GM19043 (cell line): ENCODE data around the gene CXCL14.

ENCODE experiments used
- ATAC-seq: cut with Tn5 transposase; IDR thresholded peaks from one replicate; pipeline ENCODE4 v1.9.1; 2021; ENCODE audit warnings: low read depth; ENCODE audit not compliant: unreplicated experiment

CXCL14 gene, protein sequence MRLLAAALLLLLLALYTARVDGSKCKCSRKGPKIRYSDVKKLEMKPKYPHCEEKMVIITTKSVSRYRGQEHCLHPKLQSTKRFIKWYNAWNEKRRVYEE

DNA sequence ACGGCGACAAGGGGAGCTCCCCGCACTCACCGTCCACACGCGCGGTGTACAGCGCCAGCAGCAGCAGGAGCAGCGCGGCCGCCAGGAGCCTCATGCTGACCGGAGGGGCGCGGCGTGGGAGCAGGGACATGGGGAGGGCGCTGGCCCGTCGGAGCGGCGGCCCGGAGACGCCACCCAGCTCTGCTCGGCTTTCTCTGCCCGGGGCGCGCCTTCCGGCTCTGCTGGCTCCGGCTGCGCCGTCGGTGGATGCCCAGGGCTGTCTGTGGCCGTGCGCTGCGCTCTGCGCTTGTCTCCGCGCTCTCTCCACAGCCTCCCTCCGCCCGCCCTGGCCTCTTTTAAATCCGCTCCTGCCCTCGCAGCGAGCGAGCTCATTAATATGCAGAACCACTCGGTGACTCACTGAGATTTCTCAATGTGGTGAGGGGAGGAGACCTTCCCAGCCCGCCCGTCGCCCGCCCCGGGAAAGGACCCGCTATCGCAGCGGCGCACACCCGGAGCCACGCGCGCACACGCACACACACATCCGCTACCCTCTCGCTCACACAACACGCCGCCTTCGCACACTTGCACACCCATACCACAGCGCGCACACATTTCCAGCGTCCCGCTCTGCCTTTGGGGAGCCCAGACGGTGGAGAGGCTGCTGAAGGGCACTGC, at the start of gene CXCL14:
Gene CXCL14 (minus strand): TSS at position 307 of the 657 bp plus-strand sequence. CDS start 213 bp downstream, at position 94.
- no peak for ATAC-seq

DNA sequence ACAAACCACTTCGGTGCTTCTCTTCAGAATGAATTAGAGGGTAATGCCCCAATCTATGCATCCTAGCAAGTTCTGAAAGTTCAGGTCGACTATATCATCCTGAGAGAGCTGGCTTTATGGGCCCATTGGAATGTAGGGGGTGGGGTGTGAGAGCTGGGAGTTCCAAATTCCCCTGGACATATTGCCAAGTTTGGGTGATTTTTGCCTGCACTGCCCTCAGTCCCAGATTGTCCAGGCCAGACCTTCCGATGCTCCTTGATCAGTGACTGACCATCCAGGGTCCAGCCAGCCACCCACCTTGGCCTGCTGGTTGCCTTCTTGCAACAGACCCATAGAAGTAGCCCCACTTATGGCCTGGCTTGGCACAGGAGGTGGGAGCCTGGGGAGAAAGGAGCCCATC, 47.8 kb upstream of the CXCL14 start:
- no peak for ATAC-seq

DNA sequence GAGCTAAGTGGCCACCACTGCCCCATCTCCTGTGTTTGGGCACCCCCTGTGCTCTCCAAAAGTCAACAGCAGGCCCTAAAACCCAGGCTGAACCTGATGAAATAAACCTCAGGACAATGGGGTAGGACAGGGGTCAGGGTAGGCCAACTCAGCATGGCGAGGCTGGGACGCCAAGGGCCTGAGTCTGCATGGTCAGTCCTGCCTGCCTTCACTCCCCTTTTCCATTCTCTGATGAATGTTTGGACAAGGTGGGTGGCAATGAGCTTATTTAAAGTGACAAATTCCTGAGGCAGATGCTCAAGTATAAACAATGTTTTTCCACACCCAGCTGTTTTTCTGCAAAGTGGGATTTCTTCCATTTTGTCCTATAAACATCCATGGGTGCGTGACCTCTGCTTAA, 47.2 kb upstream of the CXCL14 start:
- ATAC-seq: no peak

DNA sequence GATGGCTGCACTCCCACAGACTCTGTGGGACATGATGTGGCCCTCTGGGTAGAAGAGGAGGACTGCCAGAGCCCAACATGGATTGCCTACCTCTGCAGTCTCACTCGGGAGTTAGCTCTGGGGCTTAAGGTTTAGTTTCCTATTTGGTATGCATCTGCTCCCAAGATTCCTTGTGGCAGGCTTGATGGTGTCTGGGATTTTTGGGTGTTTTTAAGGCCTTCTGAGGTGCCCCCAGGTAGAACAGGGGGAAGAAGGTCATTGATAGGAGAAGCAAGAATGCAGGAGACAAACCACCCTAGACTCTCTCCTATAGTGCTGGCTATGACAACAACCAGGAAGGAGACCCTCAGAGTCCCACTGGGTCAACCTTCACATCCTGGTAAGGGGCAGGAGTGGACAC, 46.7 kb upstream of the CXCL14 start:
- ATAC-seq: no peak

DNA sequence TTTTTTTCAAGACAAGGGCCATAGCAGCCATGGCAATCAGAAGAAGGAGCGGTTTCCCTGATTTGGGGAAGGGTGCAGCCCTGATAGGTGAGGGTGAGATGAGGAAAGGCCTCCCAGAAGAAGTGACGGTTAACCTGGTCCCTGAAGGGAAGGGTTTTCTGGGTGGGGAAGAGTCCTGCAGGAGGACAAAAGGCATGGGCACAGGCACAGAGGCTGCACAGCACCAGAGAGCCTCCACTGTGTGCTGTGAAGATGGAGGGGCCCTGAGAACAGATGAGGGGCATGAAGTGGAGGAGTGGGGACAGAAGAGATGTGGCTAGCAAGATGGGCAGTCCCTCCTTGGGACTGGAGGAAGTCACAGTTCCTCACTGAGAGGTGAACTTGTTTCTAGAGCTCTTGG, 46.3 kb upstream of the CXCL14 start:
- ATAC-seq: no peak

DNA sequence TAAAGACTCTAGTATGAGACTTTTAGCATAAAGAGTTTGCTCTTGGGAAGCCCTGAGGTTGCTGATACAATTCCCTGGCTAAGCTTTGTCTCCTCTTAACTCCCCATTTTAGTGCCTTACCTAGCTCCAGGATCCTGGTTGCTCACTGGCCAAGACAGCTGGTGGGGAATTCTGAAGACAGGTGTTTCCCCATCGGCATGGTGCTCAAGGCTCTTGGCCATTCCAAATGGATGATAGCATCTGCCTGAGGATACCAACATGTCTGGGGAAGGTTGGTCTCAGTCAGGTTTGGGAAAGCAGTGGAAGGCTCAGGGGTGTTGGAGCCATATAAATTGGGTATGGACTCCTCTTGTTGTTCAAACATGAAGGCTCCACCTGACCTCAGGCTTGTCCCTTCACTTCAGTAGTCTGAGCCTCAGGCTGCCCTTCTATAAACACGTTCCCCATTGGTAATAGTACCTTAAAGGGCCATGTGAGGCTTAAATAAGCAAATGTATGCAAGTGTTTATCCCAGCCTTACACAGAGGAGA, 44.5 kb upstream of the CXCL14 start:
- ATAC-seq: no peak

DNA sequence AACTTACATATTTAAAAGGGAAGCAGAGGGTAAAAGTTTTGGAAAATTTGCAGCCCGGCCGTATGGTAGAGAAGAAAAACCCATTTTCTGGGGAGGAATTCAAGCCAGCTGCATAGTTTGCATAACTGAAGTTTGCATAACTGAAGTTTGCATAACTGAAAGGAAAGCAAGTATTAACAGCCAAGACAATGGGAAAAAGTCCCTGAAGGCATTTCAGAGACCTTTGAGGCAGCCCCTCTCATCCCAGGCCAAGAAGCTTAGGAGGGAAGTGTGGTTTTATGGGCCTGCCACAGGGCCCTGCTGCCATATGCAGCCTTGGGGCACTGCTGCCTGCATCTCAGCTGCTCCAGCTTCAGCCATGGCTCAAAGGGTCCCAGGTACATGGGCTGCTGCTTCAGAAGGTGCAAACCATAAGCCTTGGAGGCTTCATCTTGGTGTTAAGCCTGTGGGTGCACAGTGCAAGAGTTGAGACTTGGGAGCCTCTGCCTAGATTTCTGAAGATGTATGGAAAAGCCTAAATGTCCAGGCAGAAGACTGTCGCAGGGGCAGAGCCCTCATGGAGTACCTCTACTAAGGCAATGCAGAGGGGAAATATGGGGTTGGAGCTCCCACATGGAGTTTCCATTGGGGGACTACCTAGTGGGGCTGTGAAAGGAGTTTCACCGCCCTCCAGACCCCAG, 36.9 kb upstream of the CXCL14 start:
- no peak for ATAC-seq

DNA sequence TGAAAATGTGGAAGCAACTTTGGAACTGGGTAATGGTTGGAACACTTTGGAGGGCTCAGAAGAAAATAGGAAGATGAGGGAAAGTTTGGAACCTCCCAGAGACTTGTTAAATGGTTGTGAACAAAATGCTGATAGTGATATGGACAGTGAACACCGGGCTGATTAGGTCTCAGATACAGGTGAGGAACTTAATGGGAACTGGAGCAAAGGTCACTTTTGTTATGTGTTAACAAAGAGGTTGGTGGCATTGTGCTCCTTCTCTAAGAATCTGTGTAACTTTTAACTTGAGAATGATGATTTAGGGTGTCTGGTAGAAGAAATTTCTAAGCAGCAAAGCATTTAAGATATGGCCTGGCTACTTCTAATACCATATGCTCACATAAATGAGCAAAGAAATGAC, 36.4 kb upstream of the CXCL14 start:
- no peak for ATAC-seq

DNA sequence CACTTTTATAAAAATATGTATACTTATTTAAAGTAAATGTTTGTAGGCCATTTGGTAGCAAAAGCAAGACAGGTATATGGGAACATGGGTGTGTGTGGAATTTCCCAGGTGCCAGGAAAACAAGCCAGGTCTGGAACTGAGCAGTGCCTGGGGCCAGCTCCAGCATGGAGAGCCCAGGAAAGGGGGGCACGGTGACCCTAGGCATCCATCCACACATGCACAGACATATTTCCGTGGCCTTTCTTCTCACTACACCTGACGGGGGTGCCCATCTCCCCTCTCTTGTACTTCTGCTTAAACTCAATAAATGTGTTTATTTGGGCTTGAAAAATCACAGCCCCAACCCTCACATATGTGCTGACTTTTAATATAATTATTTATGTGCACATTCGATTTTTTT, 31.2 kb upstream of the CXCL14 start:
- no peak for ATAC-seq

DNA sequence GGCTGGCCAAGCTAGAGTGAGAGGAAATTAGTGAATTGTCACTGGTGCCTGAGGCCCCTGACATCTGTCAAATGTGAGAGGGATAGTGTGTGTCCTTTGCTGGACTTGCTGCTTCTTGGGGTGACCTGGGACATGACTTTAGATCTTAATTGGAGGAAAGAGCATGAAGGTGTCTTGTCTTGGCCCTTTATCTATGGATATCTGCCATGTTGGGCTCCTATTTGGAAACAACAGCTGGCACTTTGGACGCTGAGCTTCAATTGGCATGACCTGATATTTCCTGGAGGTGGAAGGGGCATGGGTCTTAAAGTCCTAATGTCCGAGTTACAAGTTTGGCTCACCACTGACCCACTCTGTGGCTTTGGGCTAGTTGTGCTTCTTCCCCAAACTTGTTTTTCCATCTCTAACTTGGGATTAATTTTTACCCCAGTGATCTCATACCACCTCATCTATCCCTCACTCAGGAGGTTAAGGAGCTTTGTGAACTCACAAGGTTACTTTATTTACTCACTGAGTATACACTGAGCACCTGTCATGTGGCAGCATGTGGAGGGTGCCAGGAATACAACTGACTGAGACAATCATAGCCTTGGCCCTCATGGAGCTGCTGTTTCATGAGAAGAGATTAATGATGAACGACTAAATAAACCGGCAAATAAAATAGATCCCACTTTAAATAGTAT, 30.1 kb upstream of the CXCL14 start:
- ATAC-seq: no peak

DNA sequence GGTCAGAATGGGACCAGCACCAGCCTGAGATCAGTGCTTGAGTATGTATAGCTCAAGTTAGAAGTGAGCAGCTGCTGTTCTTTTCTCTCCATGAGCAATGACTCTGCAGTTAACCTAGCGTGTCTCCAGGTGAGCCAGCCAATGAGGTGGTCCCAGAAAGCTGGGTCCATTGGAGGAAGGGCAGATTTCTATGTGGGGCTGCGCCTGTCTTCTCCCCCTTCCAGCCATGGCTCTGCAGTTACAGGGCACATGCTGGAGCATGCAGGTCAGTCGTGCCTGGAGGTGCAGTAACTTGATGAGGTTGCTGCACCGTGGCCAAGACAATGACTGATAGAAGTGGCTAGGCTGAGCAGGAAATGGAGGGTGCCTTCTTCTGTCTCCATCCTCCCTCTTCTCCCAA, 29.6 kb upstream of the CXCL14 start:
- ATAC-seq: no peak

DNA sequence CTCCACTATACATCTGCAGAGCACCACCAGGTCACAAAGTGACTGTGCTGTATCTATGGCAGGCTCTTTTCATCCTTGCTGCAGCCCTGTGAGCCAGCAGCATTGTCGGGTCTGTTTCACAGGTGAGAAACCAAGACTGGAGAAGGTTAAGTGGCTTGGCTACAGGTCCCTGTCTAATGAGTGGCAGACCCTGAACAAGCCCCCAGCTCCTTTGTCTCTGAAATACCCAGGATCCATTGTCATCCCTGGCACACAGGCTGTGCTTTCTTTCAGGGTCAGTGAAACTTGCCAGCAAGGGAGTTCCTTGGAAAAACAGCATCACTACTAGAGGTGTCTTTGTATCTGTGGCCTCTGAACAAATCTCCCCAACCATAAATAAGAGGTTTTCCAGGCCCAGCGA, 27.6 kb upstream of the CXCL14 start:
- no peak for ATAC-seq

DNA sequence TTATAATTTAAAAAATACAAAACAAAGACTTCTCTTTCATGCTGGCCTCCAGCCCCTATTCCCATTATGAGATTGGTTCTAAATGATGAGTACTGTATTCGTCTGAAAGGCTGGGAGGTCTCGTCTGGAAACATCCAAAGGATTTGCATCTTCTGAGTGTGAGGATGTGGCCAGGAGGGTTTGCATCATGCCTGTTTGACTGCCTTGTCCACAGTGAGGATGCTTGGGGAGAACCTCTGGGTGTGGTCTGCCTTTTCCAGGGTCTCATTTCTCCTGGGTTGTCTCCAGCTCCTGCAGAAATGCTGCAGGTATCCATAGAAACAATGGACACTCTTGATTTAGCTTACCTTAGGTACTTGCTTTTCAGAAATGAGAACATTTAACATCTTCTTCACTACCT, 26.4 kb upstream of the CXCL14 start:
- ATAC-seq: no peak

DNA sequence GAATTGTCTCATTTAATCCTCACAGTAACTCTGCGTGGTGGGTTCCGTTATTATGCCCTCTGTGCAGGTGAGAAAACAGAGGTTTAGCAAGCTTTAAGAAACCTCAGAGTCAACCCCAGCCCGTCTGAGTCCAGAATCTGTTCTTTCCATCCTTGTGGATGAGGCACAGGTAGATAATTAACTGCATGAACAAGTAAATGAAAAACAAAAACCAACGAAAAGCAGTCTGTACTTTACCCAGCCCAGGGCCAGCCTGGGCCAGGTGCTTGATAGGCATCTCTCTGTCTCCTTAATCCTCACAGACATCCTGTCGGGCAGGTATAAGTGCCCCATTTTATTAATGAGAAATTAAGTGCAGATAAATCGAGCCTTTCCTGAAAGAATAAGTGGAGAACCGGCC, 25.3 kb upstream of the CXCL14 start:
- ATAC-seq: no peak

DNA sequence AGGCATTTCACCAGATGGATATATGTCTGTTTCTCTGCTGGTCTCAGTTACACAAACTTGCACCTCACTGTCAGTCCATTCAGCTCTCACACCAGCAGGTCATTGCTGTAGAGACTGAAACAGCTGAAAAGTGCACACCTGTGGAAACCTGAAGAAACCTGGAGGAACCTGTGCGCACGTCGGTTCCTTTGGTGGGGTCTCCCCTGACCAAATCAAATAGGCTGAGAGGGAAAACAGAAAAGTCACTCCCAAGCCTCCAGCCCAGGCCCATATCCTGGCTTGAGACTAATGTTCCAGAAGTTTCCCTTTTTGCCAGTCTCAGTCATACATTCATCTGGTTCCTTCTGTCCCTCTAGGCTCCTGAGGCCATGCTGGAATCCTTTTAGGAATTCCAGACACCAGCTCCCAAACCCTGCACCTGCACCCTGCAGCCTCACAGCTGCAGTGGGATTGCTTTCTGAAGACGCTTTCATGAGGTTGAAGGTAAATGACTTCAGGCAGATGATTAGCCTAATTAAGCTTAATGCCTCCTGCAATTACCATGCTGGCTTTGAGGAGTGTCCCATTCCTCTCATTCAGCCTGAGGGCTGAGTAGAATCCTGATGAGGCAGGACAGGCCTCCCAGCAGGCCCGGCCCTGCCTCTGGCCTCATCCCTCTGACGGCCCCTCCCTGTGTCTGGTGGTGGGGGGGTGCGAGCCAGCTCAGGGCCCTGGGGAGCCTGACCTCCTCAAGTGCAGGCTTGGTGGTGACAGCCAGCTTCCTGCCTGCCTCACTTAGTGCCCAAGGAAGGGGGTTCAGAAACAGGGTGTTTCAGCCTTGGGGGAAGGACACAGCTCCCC, 24.3 kb upstream of the CXCL14 start:
- no peak for ATAC-seq

DNA sequence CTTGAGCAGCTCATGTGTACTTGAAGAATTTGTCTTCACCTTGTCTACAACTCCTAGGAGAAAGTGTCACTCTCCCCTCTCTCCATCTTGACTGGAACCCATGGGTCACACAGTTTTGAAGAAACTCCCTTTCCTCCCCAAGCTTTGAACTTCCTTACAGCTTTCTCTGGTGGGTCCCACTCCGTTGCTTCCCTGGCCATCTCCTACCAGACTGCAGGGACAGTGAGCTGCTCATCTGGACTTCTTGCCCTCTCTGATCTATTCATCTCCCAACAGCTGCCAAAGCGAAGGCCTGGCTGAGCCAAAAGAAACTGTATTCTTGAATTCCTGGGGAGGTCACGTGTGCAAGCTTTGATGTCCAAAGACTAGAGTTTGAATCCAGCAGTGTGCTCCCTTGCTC, 22.7 kb upstream of the CXCL14 start:
- ATAC-seq: no peak

DNA sequence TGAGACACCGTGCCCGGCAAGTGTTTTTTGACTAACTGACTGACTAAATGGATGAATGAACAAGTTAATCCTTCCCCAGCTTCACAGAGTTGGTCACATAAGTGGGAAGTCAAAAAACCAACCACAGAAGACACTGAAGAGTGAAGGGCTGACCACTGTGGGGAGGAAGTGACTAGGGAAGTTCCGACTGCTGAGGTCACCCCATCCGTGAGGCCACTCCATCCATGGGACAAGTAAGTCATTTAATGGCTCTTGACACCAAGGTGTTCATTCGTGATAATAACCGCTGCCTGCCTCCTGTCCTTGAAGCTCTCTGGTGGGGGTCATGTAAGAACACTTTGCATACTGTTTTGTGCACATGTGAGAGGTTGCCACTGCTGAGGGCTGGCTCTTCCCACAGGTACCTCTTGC, 22.2 kb upstream of the CXCL14 start:
- no peak for ATAC-seq

DNA sequence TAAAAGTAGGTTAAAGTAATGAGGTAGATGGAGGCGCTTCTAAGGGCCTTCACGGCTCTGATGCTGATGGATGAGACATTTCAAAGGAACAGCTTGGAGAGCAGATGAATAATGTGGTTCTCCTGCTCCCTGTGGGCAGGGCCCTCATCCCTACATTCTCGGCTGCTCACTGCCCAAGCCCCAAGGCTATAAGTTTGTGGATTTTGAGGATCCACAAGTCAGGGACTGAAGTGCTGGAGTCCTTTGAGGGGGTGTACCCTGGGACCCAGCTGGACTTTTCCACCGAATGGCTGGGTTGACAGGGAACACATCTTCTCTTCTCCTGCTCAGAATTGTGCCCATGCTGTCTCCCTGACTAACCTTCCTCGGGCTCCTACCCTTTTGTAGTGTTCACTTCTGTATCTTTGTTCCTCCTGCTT, 21.4 kb upstream of the CXCL14 start:
- no peak for ATAC-seq

DNA sequence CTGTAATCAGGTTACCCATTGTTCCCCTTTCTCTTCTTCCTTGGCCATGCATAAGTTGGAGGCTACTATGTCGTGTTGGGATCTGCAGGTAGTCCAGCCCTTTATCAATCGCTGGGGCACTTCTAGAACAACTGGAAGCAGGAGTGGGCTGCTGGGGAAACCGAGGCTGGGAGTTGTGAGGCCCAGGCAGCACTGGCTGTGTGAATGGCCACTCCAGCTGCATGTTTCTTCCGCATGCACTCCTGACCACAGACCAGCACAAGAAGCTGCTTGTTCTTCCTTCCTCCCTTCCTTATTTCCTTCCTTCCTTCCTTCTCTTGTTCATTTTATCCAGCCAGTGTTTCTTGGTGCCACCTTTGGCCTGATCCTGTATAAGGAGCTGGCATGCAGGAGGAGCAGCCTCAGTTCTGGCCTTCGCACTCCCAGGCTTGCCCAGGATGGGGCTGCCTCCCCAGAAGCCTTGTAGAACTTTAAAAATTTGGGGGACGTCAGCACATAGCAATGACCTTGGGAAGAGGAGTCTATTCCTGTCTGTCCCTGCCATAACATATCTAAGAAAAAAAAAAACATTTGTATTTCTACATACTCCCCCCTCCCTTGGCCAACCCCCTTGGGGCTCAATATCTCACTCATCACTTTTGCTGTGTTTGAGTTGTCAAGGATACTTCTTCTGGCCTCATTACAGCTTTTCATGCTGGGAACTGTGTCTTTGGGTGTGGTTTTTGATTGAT, 20.8 kb upstream of the CXCL14 start:
- no peak for ATAC-seq
